Embryonic facial prominence (tissue), 1 donor: ENCODE measurements around the gene APOL4.
"Not testable (repeated sequence)": the region's sequence is repeated elsewhere in the genome, so short reads cannot be mapped to it uniquely, and the experiment has no call there.

Source experiments
- DNase-seq: peaks from one replicate; pipeline ENCODE4 v3.0.0-alpha.2; 2016; ENCODE audit errors: extremely low spot score

The APOL4 gene

GRCh38 chr22:36206255-36206654 is 4.6 kb upstream of the APOL4 start:
- no peak for DNase-seq

GRCh38 chr22:36205573-36205972 is 4.0 kb upstream of the APOL4 start:
- not testable (repeated sequence) for DNase-seq

- DNase-seq: no peak
Observed at GRCh38 chr22:36204632-36205015, 3.0 kb upstream of the APOL4 start.

- no peak for DNase-seq
Observed at GRCh38 chr22:36204001-36204631, 2.5 kb upstream of the APOL4 start.

GRCh38 chr22:36203441-36203840 is 1.8 kb upstream of the APOL4 start:
- not testable (repeated sequence) for DNase-seq

- DNase-seq: not testable (repeated sequence)
Observed at GRCh38 chr22:36202906-36203305, 1.3 kb upstream of the APOL4 start.

- not testable (repeated sequence) for DNase-seq
Observed at GRCh38 chr22:36201025-36201424, 584 bp downstream of the APOL4 start.

GRCh38 chr22:36199001-36199551 is 2.5 kb downstream of the APOL4 start:
- DNase-seq: no peak

- no peak for DNase-seq
Observed at GRCh38 chr22:36198536-36198935, 3.1 kb downstream of the APOL4 start.

- DNase-seq: no peak
Observed at GRCh38 chr22:36197514-36198146, 4.0 kb downstream of the APOL4 start.

- DNase-seq: peak; percentile 24
Observed at GRCh38 chr22:36197065-36197440, 4.6 kb downstream of the APOL4 start.

- no peak for DNase-seq
Observed at GRCh38 chr22:36196254-36197064, 5.2 kb downstream of the APOL4 start.

GRCh38 chr22:36194971-36195370 is 6.6 kb downstream of the APOL4 start:
- no peak for DNase-seq

GRCh38 chr22:36194385-36194784 is 7.2 kb downstream of the APOL4 start:
- DNase-seq: no peak

GRCh38 chr22:36193577-36193976 is 8.0 kb downstream of the APOL4 start:
- DNase-seq: no peak

- no peak for DNase-seq
Observed at GRCh38 chr22:36193171-36193570, 8.4 kb downstream of the APOL4 start.

GRCh38 chr22:36192542-36192941 is 9.1 kb downstream of the APOL4 start:
- DNase-seq: no peak

- no peak for DNase-seq
Observed at GRCh38 chr22:36191106-36191836, 10.3 kb downstream of the APOL4 start.

- not testable (repeated sequence) for DNase-seq
Observed at GRCh38 chr22:36187862-36188261, 13.7 kb downstream of the APOL4 start.

GRCh38 chr22:36185828-36186624 is 15.6 kb downstream of the APOL4 start:
- no peak for DNase-seq

GRCh38 chr22:36184433-36185025 is 17.1 kb downstream of the APOL4 start:
- DNase-seq: no peak
